ENCODE results near the gene PRDM15.
A peak's percentile ranks its signal among the peaks of the same experiment; 100 is the strongest.

PRDM15 gene

DNA sequence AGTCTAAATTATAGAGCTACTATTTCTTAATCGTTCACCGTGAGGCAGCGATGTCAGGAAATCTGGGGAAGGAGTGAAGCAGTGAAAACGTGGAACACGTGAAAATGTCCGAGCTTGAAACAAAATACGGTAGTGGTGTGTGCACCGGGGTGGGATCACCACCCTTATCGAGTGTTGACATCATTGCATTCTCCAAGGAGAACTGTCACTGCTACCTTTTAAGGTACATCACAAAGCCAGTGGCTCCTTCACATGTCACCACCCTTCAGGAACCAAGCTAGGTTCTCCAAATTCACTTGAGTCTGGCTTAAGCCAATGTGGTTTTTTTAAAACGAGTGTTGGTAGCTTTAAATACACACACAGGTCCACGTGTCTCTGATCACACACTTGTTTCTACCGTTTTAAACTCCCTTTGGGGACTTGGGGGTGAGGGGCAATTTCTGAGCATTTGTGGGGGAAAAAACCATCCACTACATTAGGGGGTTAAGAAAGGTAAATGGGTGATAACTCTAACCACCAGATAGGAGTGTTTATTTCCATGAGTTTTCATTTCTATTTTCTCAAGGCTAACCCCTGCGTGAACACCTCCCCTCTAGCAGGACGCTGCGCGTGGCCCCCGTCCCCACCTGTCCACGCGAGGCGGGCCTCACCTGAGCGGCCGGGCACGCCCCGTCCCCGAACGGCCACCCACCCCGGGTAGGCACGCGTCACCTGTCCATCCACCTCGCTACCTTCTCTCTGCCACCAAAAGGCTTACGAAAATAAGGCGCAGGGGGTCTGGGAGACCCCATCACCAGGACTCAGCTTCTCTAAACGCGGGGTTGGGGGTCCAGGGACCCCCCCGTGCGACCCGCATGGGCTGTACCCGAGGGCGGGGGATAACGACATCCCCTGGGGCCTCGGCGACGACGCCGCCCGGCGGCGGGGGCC is 978 bp downstream of the PRDM15 start:
- Histone ChIP-seq H3K27ac (ENCODE audit: low read length) (no peak overlapping the region), H3K36me3 (ENCODE audit: control insufficient read depth, low read depth, low read length) (no peaks in the 10 kb centered on the region), H3K9ac (ENCODE audit: low read length) (peak overlapping the region; percentile 65), H3K4me3 (ENCODE audit: low read length) (peak overlapping the region; percentile 70), H3K27me3 (ENCODE audit: control insufficient read depth, insufficient read depth, low read length) (no peaks in the 10 kb centered on the region), H3K9me3 (ENCODE audit: control insufficient read depth, low read depth, low read length) (no peaks in the 10 kb centered on the region), H3K4me1 (ENCODE audit: control insufficient read depth, low read depth, low read length) (peaks cover 7% of the 10 kb centered on the region)

DNA sequence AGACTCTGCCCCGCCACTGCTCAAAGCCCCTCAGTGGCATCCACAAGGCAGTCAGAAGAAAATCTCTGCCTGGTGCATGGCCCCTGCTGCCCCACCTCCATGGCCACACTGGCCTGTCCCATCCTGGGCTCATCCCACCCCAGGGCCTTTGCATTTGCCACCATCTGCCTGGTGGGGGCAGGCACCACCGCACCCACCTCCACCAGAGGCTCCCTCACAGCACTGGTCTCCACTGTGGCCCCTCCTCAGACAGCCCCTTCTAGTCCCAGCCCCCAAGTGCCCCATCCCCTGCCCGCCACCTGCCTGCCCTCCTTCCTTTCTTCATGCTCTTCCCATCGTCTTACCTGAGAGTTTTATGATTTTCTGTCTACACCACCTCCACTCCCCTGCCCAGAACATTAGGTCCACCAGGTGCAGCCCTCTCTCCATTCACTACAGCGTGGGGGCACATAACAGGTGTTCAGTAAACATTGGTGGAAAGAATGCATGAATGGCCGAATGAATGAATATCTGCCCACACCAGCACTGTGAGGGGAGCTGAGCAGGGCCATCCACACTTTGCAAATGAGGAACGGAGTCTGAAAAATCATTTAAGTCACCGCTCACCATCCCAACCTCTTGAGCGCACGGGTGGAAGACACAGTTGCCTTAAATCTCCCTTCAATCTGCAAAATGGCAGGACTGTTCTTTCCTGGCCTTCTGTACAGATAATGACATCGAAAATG is 2.1 kb downstream of the PRDM15 start:
- Histone ChIP-seq H3K9ac (ENCODE audit: low read length) (no peak overlapping the region), H3K27me3 (ENCODE audit: control insufficient read depth, insufficient read depth, low read length) (no peaks in the 10 kb centered on the region), H3K9me3 (ENCODE audit: control insufficient read depth, low read depth, low read length) (no peaks in the 10 kb centered on the region), H3K4me1 (ENCODE audit: control insufficient read depth, low read depth, low read length) (peaks cover 7% of the 10 kb centered on the region), H3K4me3 (ENCODE audit: low read length) (no peak overlapping the region), H3K36me3 (ENCODE audit: control insufficient read depth, low read depth, low read length) (no peaks in the 10 kb centered on the region), H3K27ac (ENCODE audit: low read length) (no peak overlapping the region)

DNA sequence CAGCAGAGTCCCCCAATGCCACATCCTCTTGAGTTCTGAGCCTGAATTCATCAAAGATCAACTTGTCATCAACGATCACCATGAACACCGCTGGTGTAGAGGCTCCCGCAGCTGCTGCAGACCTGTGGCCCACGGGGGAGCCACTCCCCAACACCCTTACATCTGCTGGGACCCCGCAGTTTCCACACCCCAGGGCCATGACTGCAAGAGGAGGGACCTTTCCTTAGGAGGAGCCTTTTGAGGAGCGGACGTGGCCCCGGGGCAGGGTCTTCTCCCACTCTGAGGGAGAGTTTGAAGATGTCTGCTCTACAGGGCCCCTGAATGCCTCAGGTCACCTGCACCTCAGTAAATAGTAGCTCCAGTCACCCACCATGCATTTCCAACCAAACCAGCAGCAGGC is 2.7 kb downstream of the PRDM15 start:
- Histone ChIP-seq H3K4me1 (ENCODE audit: control insufficient read depth, low read depth, low read length) (peaks cover 7% of the 10 kb centered on the region), H3K27ac (ENCODE audit: low read length) (no peak overlapping the region), H3K9ac (ENCODE audit: low read length) (no peak overlapping the region), H3K36me3 (ENCODE audit: control insufficient read depth, low read depth, low read length) (no peaks in the 10 kb centered on the region), H3K27me3 (ENCODE audit: control insufficient read depth, insufficient read depth, low read length) (no peaks in the 10 kb centered on the region), H3K4me3 (ENCODE audit: low read length) (no peak overlapping the region), H3K9me3 (ENCODE audit: control insufficient read depth, low read depth, low read length) (no peaks in the 10 kb centered on the region)

GRCh38 chr21:41875086-41875485 is 4.1 kb downstream of the PRDM15 start:
- no peak overlapping the region for H3K4me3 ChIP-seq (ENCODE audit: low read length)
- H3K36me3 ChIP-seq (ENCODE audit: control insufficient read depth, low read depth, low read length): no peaks in the 10 kb centered on the region
- no peak overlapping the region for H3K9ac ChIP-seq (ENCODE audit: low read length)
- H3K4me1 ChIP-seq (ENCODE audit: control insufficient read depth, low read depth, low read length): peaks cover 7% of the 10 kb centered on the region
- H3K27ac ChIP-seq (ENCODE audit: low read length): no peak overlapping the region
- H3K27me3 ChIP-seq (ENCODE audit: control insufficient read depth, insufficient read depth, low read length): no peaks in the 10 kb centered on the region
- no peaks in the 10 kb centered on the region for H3K9me3 ChIP-seq (ENCODE audit: control insufficient read depth, low read depth, low read length)

- Histone ChIP-seq H3K9ac (ENCODE audit: low read length) (no peak overlapping the region), H3K27me3 (ENCODE audit: control insufficient read depth, insufficient read depth, low read length) (no peaks in the 10 kb centered on the region), H3K27ac (ENCODE audit: low read length) (no peak overlapping the region), H3K4me3 (ENCODE audit: low read length) (no peak overlapping the region), H3K36me3 (ENCODE audit: control insufficient read depth, low read depth, low read length) (no peaks in the 10 kb centered on the region), H3K4me1 (ENCODE audit: control insufficient read depth, low read depth, low read length) (peaks cover 7% of the 10 kb centered on the region), H3K9me3 (ENCODE audit: control insufficient read depth, low read depth, low read length) (no peaks in the 10 kb centered on the region)
These were observed 4.5 kb downstream of the PRDM15 start for GRCh38 chr21:41874611-41875010.

DNA sequence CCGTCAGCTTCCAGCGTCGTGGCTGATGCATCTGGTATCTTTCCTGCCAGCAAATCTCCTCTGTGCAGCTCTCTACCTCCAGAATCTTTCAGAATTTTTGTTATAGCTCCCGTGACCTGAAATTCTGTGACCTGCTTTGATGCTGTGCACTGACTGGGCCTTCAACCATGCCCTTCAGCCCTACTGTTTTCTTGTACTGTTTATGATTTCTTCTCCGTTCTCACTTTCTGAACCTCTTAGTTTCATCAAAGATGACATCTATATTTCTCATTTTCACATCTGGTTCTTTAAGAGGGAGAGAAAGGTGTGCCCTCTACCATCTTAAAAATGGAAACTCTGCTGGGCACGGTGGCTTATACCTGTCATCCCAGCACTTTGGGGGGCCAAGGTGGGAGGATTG is 5.7 kb downstream of the PRDM15 start:
- no peak overlapping the region for H3K4me3 ChIP-seq (ENCODE audit: low read length)
- no peaks in the 10 kb centered on the region for H3K36me3 ChIP-seq (ENCODE audit: control insufficient read depth, low read depth, low read length)
- H3K27me3 ChIP-seq (ENCODE audit: control insufficient read depth, insufficient read depth, low read length): no peaks in the 10 kb centered on the region
- peaks cover 7% of the 10 kb centered on the region for H3K4me1 ChIP-seq (ENCODE audit: control insufficient read depth, low read depth, low read length)
- no peaks in the 10 kb centered on the region for H3K9me3 ChIP-seq (ENCODE audit: control insufficient read depth, low read depth, low read length)
- H3K27ac ChIP-seq (ENCODE audit: low read length): no peak overlapping the region
- H3K9ac ChIP-seq (ENCODE audit: low read length): no peak overlapping the region

- Histone ChIP-seq H3K9ac (ENCODE audit: low read length) (no peak overlapping the region), H3K4me3 (ENCODE audit: low read length) (no peak overlapping the region), H3K27me3 (ENCODE audit: control insufficient read depth, insufficient read depth, low read length) (no peaks in the 10 kb centered on the region), H3K27ac (ENCODE audit: low read length) (no peak overlapping the region), H3K9me3 (ENCODE audit: control insufficient read depth, low read depth, low read length) (no peaks in the 10 kb centered on the region), H3K36me3 (ENCODE audit: control insufficient read depth, low read depth, low read length) (no peaks in the 10 kb centered on the region), H3K4me1 (ENCODE audit: control insufficient read depth, low read depth, low read length) (peaks cover 5% of the 10 kb centered on the region)
These were observed 6.1 kb downstream of the PRDM15 start for GRCh38 chr21:41873005-41873404.

DNA sequence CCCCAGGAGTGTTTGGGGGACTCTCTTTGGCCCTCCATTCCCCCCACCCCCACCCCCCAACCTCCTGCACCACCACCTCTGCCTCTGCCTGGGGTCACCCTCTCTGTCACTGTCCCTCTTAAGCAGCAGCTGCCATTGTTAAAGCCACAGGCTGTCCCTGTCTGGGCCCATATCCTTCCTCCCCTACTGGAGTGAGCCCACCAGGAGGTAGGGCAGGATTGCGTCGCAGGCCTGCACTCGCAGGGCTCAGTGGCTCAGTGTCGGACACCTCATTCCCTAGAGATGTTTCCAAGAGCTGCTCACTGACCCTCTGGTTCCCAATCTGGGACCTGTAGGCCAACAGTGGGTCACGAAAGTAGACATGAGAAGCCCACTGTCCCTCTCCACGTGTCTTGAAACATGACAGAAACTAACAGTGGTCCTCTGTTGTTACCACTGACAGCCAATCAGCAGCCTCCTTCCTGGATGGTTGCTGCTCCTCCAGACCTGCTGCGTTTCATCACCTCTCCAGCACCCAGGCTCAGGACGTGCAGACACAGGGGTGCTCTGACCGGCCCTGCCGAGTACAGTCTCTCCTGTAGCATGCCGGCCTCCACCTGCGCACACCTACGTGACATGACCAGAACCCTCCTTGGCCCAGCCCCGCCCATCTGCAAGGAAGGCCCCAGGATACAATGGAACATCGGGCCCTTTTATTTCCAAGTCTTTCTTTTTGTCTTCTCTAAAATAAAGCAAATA is 7.7 kb downstream of the PRDM15 start:
- Histone ChIP-seq H3K9ac (ENCODE audit: low read length) (no peak overlapping the region), H3K9me3 (ENCODE audit: control insufficient read depth, low read depth, low read length) (no peaks in the 10 kb centered on the region), H3K27ac (ENCODE audit: low read length) (no peak overlapping the region), H3K4me3 (ENCODE audit: low read length) (no peak overlapping the region), H3K36me3 (ENCODE audit: control insufficient read depth, low read depth, low read length) (no peaks in the 10 kb centered on the region), H3K4me1 (ENCODE audit: control insufficient read depth, low read depth, low read length) (no peaks in the 10 kb centered on the region), H3K27me3 (ENCODE audit: control insufficient read depth, insufficient read depth, low read length) (no peaks in the 10 kb centered on the region)

DNA sequence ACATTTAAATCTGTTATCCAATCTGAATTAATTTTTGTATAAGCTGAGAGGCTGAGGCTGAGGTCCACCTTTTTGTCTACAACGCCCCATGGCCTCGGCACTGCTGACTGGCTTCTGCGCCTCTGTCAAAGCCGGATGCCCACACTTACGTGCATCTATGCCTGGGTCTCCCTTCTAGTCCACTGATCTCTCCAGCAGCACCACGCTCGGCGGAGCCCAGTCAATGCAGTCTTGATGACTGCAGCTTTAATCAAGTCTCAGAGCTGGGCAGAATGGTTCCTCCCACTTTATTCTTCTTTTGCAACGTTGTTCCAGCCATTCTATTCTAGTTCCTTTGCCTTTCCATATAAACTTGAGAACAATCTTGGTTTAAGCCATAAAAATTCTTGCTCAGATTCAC is 9.4 kb downstream of the PRDM15 start:
- H3K9ac ChIP-seq (ENCODE audit: low read length): no peak overlapping the region
- no peaks in the 10 kb centered on the region for H3K27me3 ChIP-seq (ENCODE audit: control insufficient read depth, insufficient read depth, low read length)
- no peak overlapping the region for H3K4me3 ChIP-seq (ENCODE audit: low read length)
- H3K4me1 ChIP-seq (ENCODE audit: control insufficient read depth, low read depth, low read length): no peaks in the 10 kb centered on the region
- H3K27ac ChIP-seq (ENCODE audit: low read length): no peak overlapping the region
- no peaks in the 10 kb centered on the region for H3K36me3 ChIP-seq (ENCODE audit: control insufficient read depth, low read depth, low read length)
- H3K9me3 ChIP-seq (ENCODE audit: control insufficient read depth, low read depth, low read length): no peaks in the 10 kb centered on the region

- Histone ChIP-seq H3K4me3 (ENCODE audit: low read length) (no peak overlapping the region), H3K27me3 (ENCODE audit: control insufficient read depth, insufficient read depth, low read length) (no peaks in the 10 kb centered on the region), H3K9me3 (ENCODE audit: control insufficient read depth, low read depth, low read length) (no peaks in the 10 kb centered on the region), H3K4me1 (ENCODE audit: control insufficient read depth, low read depth, low read length) (no peaks in the 10 kb centered on the region), H3K36me3 (ENCODE audit: control insufficient read depth, low read depth, low read length) (no peaks in the 10 kb centered on the region), H3K9ac (ENCODE audit: low read length) (no peak overlapping the region), H3K27ac (ENCODE audit: low read length) (no peak overlapping the region)
These were observed 11.0 kb downstream of the PRDM15 start for GRCh38 chr21:41868062-41868710.

GRCh38 chr21:41867313-41867712 is 11.8 kb downstream of the PRDM15 start:
- no peak overlapping the region for H3K9ac ChIP-seq (ENCODE audit: low read length)
- no peaks in the 10 kb centered on the region for H3K4me1 ChIP-seq (ENCODE audit: control insufficient read depth, low read depth, low read length)
- no peaks in the 10 kb centered on the region for H3K36me3 ChIP-seq (ENCODE audit: control insufficient read depth, low read depth, low read length)
- H3K27ac ChIP-seq (ENCODE audit: low read length): no peak overlapping the region
- no peak overlapping the region for H3K4me3 ChIP-seq (ENCODE audit: low read length)
- H3K9me3 ChIP-seq (ENCODE audit: control insufficient read depth, low read depth, low read length): no peaks in the 10 kb centered on the region
- no peaks in the 10 kb centered on the region for H3K27me3 ChIP-seq (ENCODE audit: control insufficient read depth, insufficient read depth, low read length)
